GM18502 (cell line): ENCODE measurements around the gene PRR5L.

Experiments
- ATAC-seq: cut with Tn5 transposase; IDR thresholded peaks from one replicate; pipeline ENCODE4 v1.9.1; 2021; ENCODE audit warnings: mild to moderate bottlenecking; ENCODE audit not compliant: unreplicated experiment, poor library complexity

The PRR5L gene, protein sequence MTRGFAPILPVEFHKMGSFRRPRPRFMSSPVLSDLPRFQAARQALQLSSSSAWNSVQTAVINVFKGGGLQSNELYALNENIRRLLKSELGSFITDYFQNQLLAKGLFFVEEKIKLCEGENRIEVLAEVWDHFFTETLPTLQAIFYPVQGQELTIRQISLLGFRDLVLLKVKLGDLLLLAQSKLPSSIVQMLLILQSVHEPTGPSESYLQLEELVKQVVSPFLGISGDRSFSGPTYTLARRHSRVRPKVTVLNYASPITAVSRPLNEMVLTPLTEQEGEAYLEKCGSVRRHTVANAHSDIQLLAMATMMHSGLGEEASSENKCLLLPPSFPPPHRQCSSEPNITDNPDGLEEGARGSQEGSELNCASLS

DNA sequence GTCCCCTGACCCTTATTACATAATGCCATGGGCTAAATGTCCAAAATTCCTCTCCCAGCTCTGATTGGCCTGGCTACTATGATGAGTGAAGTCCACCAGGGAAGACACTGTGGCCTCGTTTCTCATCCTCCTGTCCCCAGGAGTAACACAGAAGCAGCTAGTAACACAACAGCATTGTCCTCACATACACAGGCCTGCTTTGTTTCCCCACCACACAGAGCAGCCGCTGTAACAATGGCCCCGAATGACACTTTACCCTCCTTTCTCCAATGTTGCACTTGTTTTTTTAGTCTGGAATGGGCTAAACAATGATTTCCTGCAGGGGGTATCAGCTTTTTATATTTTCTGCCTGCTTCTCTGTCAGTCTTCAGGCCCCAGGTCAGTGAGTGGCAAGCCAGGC lies at the start of gene PRR5L:
TSS of gene PRR5L (plus strand) at position 363 of the 400 bp plus-strand sequence. CDS start 104,834 bp downstream, outside the sequence.
- ATAC-seq = no peak

DNA sequence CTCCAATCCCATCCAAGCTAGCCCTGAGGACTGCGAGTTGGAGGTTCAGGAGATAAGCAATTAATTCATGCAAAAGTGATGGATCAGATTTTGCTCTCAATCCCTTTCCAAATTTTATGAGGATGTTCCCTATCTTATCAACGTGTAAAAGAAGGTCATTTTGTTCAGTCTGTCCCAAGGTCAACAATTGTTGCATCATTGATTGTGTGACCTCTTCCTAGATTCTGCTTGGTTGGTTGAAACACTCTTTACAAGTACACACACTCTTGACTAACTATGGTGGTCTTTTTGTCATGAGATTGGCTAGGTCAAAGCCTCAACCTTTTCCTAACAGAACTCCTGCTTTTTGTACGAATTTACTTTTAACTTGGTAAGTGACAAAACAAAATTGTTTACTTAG lies 48.6 kb upstream of the PRR5L start:
- no peak for ATAC-seq

DNA sequence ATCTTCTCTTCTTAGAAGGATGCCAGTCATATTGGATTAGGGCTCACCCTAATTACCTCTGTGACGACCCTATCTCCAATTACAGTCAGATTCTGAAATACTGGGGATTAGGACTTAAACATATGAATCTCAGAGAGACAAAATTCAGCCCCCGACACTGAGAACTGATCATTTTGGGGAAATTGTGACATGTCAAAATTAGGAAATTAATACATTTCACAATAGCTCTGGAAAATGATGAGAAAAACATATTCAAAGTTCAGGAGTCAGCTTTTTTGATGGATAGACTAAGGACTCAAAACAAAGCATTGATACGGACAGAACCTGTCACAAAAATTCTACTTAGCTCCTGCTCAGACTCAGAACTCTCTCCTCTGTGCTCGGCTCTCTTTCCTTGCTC lies 47.7 kb upstream of the PRR5L start:
- no peak for ATAC-seq

DNA sequence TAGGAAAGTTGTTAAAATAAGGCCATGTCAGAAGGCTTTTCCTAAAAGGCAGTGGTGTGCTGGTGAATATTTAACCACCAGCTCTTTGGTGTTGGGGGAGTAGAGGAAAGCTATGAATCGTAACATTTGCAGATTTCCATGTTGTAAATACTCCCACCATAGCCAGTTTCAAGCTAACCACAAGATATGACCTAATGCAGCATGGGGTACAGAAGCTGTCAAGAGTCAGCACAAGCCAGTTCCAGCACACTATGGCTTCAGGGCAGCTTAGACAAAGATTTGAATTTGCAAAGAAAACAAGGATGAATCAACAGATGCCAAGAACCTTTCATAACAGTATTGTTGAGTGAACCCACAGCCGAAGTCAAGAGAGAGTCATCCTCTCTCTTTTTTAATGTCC lies 46.8 kb upstream of the PRR5L start:
- no peak for ATAC-seq

DNA sequence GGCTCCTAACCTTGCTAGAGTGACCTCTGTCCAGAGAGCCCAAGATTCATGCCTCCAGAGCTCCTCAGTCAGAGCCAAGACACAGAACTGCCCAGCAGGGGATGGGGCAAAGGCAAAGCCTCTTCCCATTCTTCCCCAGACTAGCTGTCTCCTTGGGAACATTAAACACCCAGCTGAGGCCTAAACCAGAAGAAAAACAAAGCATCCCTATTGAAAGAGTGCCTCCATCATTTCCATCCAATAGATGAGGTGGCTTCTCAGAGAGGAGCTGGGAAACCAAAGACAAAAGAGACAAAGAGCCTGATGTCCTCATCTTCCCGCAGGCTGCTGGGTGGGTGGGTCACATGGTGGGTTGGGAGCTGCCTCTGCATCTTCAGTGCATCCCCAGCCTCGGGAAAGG lies 44.3 kb upstream of the PRR5L start:
- no peak for ATAC-seq

DNA sequence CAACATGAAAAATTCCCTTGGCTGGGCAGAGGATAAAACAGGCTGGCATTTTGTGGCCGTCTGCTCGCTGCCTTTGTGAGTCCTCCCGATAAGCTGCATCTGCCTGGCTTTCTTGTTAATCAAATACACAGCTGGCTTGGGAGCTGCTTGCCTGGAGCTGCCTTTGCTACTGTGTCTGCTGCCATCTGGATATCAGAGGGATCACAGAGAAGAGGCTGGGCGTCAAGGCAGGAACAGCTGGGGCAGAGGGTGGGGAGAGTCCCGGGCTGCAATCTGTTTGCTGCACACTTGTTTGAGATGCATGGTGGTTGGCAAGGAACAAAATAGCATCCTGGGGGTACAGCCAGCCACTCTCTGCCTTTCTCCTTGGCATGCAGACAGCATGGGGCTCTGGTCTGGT lies 42.9 kb upstream of the PRR5L start:
- no peak for ATAC-seq

DNA sequence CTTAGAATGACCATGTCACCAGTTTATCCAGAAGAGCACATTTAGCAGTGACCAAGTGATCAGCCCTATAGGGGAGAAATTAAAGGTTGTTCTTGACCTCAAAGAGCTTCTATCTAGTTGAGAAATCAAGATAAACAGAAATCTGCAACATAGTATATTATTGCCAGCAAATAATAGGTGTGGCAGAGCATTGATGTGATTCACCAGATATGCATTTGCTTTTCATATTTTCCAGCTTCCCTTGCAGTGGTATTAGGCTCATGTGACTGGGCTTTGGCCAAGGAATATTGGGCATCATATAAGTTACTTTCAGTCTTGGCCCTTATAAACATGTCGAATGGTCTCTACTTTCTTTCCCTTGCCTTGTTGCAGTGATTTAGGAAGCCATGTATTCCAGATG lies 41.4 kb upstream of the PRR5L start:
- no peak for ATAC-seq

DNA sequence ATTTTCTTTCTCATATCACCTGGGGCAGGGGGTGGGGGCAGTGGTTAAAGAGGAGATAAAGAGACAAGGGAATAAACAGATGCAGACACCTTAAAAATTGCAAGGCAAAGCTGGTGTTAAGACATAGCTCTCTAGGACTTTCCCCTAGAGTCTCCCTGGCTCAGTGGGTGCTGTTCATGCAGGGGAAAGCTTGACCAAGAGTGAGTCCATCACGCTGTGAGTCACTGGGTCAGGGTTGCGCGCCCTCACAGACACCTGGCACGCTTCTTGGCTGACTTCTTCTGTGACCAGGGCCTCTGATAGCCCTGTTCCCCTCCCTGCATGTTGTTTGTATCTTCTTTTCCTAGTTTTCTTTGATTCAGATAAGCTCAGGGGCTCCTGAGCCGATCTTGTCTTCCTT lies 38.7 kb upstream of the PRR5L start:
- no peak for ATAC-seq

DNA sequence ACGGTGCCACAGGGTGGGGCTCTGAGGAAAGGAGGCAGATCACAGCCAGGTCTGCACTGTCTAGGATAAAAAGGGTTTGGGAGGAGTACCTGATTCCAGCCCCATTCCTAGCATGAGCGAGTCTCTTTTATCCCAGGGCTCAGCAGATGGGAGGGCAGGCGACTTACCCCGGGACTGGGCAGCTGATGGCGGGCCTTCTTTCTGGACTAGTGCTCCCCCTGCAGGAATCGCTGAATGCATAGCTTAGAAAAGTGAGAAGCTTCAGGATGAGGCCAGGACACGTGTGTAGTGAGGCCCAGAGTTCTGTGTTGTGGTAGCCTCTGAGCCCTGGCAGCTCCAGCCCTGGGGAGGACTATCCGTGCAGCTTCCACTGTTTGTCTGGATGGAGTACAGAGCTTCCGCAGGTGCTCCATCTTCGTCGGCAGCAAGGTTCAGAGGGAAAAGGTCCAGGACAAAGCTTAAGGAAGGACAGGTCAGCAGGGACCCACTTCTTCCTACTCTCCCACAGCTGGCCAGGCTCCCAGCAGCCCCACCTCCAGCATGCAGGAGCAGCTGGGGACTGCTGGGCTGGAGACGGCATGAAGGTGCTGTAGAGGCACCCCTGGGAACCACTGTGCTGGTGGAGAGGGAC lies 37.2 kb upstream of the PRR5L start:
- ATAC-seq = no peak

DNA sequence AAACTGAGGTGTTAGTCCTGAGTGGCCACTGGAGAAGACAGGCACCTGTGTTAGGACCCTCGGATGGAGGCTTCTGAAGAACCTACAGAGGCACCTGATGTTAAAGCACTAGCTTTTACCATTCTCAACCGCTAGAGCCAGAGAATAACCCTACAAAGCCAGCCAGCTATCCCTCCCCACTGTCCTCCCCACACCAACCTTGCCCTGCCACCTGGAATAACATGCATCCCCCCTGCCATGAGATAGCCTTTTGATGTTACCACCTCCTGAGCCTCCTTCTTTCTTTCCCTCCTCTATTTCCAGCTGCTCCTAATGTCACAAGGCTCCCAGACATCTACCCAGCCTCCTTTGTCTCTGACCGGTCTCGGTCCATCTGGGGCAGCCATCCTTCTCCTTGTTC lies 35.0 kb upstream of the PRR5L start:
- ATAC-seq = no peak

DNA sequence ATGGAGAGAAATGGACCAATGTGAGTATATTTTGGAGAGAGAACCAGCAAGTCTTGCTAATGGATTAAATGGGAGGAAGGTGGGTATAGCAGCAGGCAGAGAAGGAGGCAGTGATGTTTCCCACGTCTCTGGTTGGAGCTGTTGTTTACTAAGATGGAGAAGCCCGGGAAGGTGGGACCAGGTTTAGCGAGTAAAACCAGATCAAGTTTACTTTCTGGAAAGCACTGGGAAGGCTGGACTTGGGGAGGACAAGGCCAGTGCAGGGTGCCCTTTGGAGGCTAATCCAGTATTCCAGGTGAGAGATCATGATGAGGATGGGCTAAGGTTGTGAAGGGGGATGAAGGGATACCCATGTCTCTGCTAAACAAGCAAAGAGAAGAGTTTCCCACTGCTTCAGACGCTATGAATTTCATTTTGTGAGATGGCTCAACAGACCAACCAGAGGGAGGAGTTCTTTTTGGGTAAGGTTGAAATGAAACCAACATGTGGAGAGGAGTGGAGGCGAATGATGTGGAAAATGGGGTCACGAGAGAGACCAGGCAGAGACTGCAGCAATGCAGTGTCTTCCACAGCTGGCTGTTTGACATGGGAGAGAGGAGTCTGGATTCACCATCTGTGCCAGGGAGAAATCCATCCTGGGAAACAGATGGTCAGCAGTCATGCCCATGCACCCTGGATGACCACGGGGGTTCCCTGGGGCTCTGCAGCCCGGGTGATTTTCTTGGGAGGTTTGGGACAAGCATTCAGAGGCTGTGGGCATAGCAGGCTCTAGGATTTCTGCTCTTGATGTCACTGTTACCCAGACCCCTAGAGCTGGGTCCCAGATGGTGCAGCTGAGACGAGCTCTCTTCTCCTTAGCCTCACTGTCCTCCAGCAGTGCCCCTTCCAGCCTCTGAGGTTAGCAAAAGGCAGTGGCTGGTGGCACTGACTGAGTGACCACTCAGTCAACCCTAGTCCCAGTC lies 31.8 kb upstream of the PRR5L start:
- ATAC-seq = no peak

DNA sequence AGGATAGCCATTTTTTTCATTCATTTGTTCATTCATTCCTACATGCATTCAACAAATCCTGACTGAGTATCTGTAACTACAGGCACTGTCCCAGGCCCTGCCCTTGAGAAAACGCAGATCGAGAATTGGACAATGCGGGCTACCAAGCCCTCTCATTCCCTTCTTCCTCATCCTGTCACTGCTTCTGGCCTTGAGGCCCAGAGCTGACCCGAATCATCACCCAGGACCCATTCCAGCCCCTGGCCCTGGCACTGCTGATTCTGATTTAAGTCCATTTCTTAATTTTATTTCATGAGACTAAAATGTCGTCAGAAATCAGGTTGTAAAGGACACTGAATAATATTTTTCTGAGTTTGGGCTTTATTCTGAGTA lies 31.1 kb upstream of the PRR5L start:
- ATAC-seq = no peak

DNA sequence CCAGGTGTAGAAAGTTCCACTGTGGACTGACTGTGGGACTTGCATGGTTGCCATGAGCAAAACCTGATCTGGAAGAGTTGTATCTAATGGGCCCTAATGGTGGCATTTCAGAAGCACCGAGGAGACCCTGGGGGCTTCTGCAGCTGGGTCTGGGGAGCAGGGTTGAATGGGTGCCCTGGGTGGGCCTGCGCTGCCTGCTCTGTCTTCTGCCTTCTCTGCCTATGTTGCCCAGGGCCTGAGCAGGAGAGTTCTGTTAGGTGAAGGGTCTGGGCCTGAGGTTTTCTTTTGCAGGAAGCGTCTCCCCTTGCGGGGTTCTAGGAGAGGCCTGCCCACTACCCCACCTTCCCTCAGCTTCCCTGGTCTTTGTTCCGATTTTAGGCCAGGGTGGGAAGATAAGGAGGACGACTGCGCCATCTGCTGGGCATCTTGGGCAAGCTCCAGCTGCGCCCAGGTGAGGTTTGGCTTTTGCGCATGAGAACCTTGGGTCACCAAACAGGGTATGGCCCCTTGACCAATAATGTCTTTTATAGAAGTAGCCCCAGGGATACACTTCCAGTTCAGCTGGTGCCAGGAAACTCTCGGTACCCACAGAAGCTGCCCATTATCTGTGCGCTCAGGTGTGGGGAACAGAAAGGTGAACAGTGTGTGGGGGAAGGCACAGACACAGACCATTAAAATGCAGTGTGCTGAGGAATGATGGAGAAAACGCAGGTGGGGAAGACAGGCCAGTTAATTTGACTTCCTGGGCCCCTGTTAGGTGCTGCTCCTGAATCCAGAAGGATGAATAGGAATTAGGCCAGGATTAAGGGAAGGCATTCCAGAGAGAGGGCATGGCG lies 30.1 kb upstream of the PRR5L start:
- peak; percentile 78 for ATAC-seq

DNA sequence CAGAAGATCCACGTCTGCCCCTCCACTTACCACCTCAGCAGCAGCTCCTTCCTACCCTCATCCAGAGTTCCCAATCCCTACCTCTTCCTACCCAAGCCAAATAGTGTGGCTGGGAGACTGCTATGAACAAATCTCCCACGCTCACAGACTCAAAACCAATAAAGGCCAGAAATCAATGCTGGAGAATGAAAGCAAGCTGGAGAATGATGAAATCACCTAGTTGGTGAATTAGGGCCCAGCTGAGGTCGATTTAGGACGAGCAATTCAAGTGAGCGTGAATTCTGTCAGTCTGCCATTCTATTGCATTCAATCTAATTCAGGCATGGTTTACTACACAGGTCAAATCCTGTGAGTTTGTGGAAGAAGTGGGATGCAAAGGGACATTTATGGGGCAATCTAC lies 29.3 kb upstream of the PRR5L start:
- no peak for ATAC-seq

DNA sequence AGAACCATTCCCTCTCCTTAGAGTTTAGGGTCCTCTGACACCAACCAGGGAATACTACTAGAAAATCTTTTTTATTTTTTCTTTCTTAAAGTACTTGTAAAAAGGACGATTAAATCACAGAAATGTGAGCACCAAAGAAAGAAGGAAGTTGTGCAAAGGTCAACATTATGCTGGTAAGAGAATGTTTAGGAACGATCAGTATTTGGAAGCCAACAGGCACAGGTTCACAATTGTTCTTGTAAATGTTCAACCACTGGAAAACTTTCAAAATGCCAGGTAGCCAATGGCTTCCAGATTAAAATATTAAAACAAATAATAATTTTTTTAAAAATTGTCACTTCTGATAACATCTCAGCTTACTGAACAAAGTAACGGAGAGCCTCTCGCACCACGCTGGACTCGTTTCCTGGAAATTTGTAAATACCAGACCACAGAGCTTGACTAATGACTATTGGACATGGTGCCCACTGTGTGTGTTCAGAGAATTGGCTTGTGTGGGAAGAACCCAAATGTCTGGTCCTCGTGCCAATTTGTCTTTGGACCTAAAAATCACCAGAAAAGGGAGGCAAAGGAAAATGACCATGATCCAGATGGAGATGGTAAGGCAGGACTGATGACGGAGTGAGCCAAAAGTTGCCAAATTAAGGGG lies 27.6 kb upstream of the PRR5L start:
- no peak for ATAC-seq

DNA sequence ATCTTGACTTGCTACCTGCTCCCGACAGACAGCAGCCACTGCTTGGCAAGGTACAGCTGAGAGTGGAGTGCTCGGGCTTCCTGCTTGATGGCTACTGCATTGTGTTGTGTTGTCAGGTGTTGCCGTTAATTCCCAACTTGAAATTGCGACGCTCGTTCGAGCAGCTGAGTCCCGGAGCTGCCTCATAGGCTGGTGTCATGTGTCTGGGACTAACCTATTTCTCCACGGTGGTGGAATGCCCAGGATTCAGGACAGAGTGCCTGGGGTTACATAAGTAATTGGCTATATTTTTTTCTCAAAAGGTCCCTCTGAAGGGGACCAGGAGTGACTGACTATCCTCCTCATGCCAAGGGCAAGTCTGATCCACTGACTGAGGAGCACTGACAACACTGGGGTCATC lies 25.4 kb upstream of the PRR5L start:
- ATAC-seq = no peak

DNA sequence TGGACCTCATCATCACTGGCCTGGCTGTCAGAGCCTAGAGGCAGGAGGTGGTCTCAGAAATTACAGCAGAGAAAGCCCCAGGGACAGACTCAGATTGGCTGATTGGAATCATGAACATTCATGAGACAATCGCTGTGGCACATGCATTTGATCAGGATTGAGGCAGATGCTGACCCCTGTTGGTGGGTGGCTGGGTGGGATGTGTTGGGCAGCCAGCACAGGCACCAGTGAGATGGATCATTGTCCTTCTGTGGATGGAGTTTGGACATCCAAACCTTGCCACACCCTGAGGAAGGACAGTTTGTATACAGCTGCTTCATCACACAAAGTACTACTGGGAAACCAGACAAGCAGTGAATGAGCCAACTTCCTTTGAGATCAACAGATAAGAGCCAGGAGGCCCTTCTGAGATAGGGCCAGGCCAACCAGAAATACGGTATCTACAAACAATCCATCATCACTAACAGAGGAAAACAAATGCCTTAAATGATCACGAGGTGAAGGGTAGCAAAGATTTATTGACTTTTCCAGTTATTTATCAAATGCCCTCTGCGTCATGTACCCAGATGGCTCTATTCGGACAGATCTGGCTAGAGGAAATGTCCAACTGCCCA lies 24.2 kb upstream of the PRR5L start:
- ATAC-seq = no peak

DNA sequence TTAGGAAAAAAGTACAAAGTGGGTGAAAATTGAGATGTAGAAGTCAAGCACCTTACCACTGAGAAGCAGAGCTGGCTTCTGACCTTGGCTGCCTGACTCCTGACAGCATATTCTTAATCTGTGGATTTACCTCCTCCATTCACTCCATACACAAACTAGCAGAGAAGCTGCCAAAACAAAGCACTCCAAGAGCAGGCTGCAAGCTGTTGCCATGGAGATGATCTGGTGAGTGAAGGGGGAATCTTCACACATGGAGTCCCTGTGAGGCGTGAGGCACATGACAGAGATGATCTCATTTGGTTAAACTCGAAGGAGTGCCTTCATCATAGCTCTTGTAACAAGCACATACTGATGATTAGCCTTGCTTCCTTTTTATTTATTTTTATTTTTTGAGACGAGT lies 23.0 kb upstream of the PRR5L start:
- ATAC-seq = no peak

DNA sequence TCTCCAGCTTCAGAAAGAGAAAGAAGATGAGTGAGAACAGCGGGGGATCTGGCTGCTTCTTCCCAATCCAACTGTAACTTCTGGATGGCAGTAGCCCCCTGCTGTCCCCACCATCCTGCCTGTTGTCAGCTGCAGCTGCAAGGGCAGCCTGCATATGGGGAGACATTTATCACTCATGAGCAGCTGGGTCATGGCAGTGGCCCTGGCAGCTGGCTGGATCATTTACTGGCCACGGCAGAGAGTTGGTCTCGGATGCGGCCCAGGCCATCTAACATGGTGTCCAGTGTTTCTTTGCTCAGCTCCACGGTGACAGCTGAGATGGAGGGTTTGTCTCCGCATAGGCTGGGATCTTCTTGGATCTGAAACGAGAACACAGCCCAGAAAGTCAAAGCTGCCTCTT lies 21.7 kb upstream of the PRR5L start:
- ATAC-seq = no peak
